ENCODE results near the gene ARPP19. TPM values are rescaled to one million over a fixed set of nuclear protein-coding genes. Genes with fewer than 3 reads are reported as not detected.
"Not testable (repeated sequence)": the region's sequence is repeated elsewhere in the genome, so short reads cannot be mapped to it uniquely, and the experiment has no call there.

Gene ARPP19
- total RNA-seq, 4 donors from 2014 or later = 141 to 201 (median 166) TPM

- TF ChIP-seq CTCF (IDR thresholded peaks at IDR 0.05) (no peak), POLR2A (IDR thresholded peaks at IDR 0.05; ENCODE audit: low read depth) (no peak), EP300 (IDR thresholded peaks at IDR 0.05) (no peak), POLR2AphosphoS5 (IDR thresholded peaks at IDR 0.05) (no peak)
- 92% methylated on average over 7 of the region's 7 CpGs for WGBS
- no peaks in the 10 kb centered on the region for H3K4me1 ChIP-seq
- DNase-seq (ENCODE audit: extremely low spot score) = no peak
- intact Hi-C loops (cut with DNase I) = no loop called here
- H3K9me3 ChIP-seq = no peaks in the 10 kb centered on the region
- peaks cover 29 to 81% (median 53%) of the 10 kb centered on the region in 4 donors for H3K36me3 ChIP-seq
- no peaks in the 10 kb centered on the region for H3K27me3 ChIP-seq
- H3K4me3 ChIP-seq = no peak overlapping the region
- no peak overlapping the region for H3K27ac ChIP-seq (replicated peaks in 1 of 4)
These were observed 15.6 kb upstream of the ARPP19 start for GRCh38 chr15:52584414-52584813.

GRCh38 chr15:52579852-52580251 is 11.0 kb upstream of the ARPP19 start:
- Histone ChIP-seq H3K36me3 (peaks cover 17 to 46% (median 35%) of the 10 kb centered on the region in 4 donors), H3K4me1 (no peaks in the 10 kb centered on the region), H3K27me3 (no peaks in the 10 kb centered on the region), H3K4me3 (no peak overlapping the region), H3K9me3 (no peaks in the 10 kb centered on the region), H3K27ac (replicated peaks in 1 of 4) (no peak overlapping the region)
- WGBS = 91% methylated on average over 8 of the region's 8 CpGs
- TF ChIP-seq POLR2A (IDR thresholded peaks at IDR 0.05; ENCODE audit: low read depth) (no peak), POLR2AphosphoS5 (IDR thresholded peaks at IDR 0.05) (no peak), EP300 (IDR thresholded peaks at IDR 0.05) (no peak), CTCF (IDR thresholded peaks at IDR 0.05) (no peak)
- intact Hi-C loops (cut with DNase I) = no loop called here
- DNase-seq (ENCODE audit: extremely low spot score) = no peak

- WGBS = 97% methylated on average over 2 of the region's 2 CpGs
- H3K36me3 ChIP-seq = peaks cover 0 to 16% (median 8%) of the 10 kb centered on the region in 4 donors
- no peak overlapping the region for H3K27ac ChIP-seq (replicated peaks in 1 of 4)
- no peak overlapping the region for H3K4me3 ChIP-seq
- H3K4me1 ChIP-seq = no peaks in the 10 kb centered on the region
- H3K9me3 ChIP-seq = no peaks in the 10 kb centered on the region
- TF ChIP-seq CTCF (IDR thresholded peaks at IDR 0.05) = no peak
- no peak for TF ChIP-seq POLR2AphosphoS5 (IDR thresholded peaks at IDR 0.05)
- no peak for TF ChIP-seq POLR2A (IDR thresholded peaks at IDR 0.05; ENCODE audit: low read depth)
- no peak for TF ChIP-seq EP300 (IDR thresholded peaks at IDR 0.05)
- no peak for DNase-seq (ENCODE audit: extremely low spot score)
- H3K27me3 ChIP-seq = no peaks in the 10 kb centered on the region
- intact Hi-C loops (cut with DNase I) = no loop called here
These were observed 7.9 kb upstream of the ARPP19 start for GRCh38 chr15:52576692-52577091.

GRCh38 chr15:52575573-52575972 is 6.7 kb upstream of the ARPP19 start:
- WGBS = 95% methylated on average over 7 of the region's 7 CpGs
- H3K27me3 ChIP-seq; H3K4me1 ChIP-seq; H3K4me3 ChIP-seq; intact Hi-C loops (cut with DNase I); DNase-seq (ENCODE audit: extremely low spot score); H3K27ac ChIP-seq (replicated peaks in 1 of 4); H3K9me3 ChIP-seq: not testable (repeated sequence)
- peaks cover 0 to 11% (median 3%) of the 10 kb centered on the region in 4 donors for H3K36me3 ChIP-seq

GRCh38 chr15:52575072-52575471 is 6.2 kb upstream of the ARPP19 start:
- Histone ChIP-seq H3K9me3 (no peaks in the 10 kb centered on the region), H3K27me3 (no peaks in the 10 kb centered on the region), H3K4me1 (no peaks in the 10 kb centered on the region), H3K36me3 (peaks cover 0 to 8% (median 3%) of the 10 kb centered on the region in 4 donors), H3K4me3 (no peak overlapping the region), H3K27ac (replicated peaks in 1 of 4) (no peak overlapping the region)
- intact Hi-C loops (cut with DNase I) = no loop called here
- TF ChIP-seq CTCF (IDR thresholded peaks at IDR 0.05) (no peak), EP300 (IDR thresholded peaks at IDR 0.05) (no peak), POLR2AphosphoS5 (IDR thresholded peaks at IDR 0.05) (no peak), POLR2A (IDR thresholded peaks at IDR 0.05; ENCODE audit: low read depth) (no peak)
- 95% methylated on average over 2 of the region's 2 CpGs for WGBS
- no peak for DNase-seq (ENCODE audit: extremely low spot score)

GRCh38 chr15:52574623-52575022 is 5.8 kb upstream of the ARPP19 start:
- H3K4me1 ChIP-seq; H3K27me3 ChIP-seq; H3K36me3 ChIP-seq; DNase-seq (ENCODE audit: extremely low spot score); H3K4me3 ChIP-seq; H3K9me3 ChIP-seq; H3K27ac ChIP-seq (replicated peaks in 1 of 4); intact Hi-C loops (cut with DNase I): not testable (repeated sequence)
- WGBS = 79% methylated on average over 3 of the region's 3 CpGs
